ENCODE results near the gene SYCP1.
"Not testable (repeated sequence)": the region's sequence is repeated elsewhere in the genome, so short reads cannot be mapped to it uniquely, and the experiment has no call there.

SYCP1 gene

GRCh38 chr1:114979278-114979891, 124.7 kb downstream of the SYCP1 start:
- DNase-seq (ENCODE audit: low read depth in 2 of 2): peak; percentile 46 to 56

- DNase-seq (ENCODE audit: low read depth in 2 of 2): no peak
These were observed 127.6 kb downstream of the SYCP1 start for GRCh38 chr1:114982251-114982650.

GRCh38 chr1:114986286-114986685, 131.6 kb downstream of the SYCP1 start:
- DNase-seq (ENCODE audit: low read depth in 2 of 2): no peak

GRCh38 chr1:114988095-114988494, 133.4 kb downstream of the SYCP1 start:
- no peak for DNase-seq (ENCODE audit: low read depth in 2 of 2)

- DNase-seq (ENCODE audit: low read depth in 2 of 2): no peak
These were observed 143.0 kb downstream of the SYCP1 start for GRCh38 chr1:114997510-114998289.

- DNase-seq (ENCODE audit: low read depth in 2 of 2): no peak
These were observed 151.5 kb downstream of the SYCP1 start for GRCh38 chr1:115006191-115006590.

- no peak for DNase-seq (ENCODE audit: low read depth in 2 of 2)
These were observed 157.3 kb downstream of the SYCP1 start for GRCh38 chr1:115012006-115012405.

GRCh38 chr1:115012434-115012833, 157.8 kb downstream of the SYCP1 start:
- no peak for DNase-seq (ENCODE audit: low read depth in 2 of 2)

GRCh38 chr1:115013792-115014191, 159.1 kb downstream of the SYCP1 start:
- DNase-seq (ENCODE audit: low read depth in 2 of 2): no peak

- not testable (repeated sequence) for DNase-seq (ENCODE audit: low read depth in 2 of 2)
These were observed 164.9 kb downstream of the SYCP1 start for GRCh38 chr1:115019549-115019948.

- DNase-seq (ENCODE audit: low read depth in 2 of 2): no peak
These were observed 166.5 kb downstream of the SYCP1 start for GRCh38 chr1:115021145-115021544.

GRCh38 chr1:115023593-115023992, 168.9 kb downstream of the SYCP1 start:
- DNase-seq (ENCODE audit: low read depth in 2 of 2): no peak

GRCh38 chr1:115029526-115029925, 174.9 kb downstream of the SYCP1 start, which contains the start of gene TSHB:
Gene TSHB (plus strand): TSS chr1:115029826. CDS start chr1:115033363, 3,537 bp downstream.
- no peak for DNase-seq (ENCODE audit: low read depth in 2 of 2)

GRCh38 chr1:115031595-115031994, 176.9 kb downstream of the SYCP1 start:
- no peak for DNase-seq (ENCODE audit: low read depth in 2 of 2)

GRCh38 chr1:115035652-115036051, 181.0 kb downstream of the SYCP1 start:
- DNase-seq (ENCODE audit: low read depth in 2 of 2): no peak

- DNase-seq (ENCODE audit: low read depth in 2 of 2): no peak
These were observed 182.3 kb downstream of the SYCP1 start for GRCh38 chr1:115036814-115037507.

GRCh38 chr1:115040501-115040900, 185.8 kb downstream of the SYCP1 start:
- no peak for DNase-seq (ENCODE audit: low read depth in 2 of 2)

GRCh38 chr1:115041654-115042053, 187.0 kb downstream of the SYCP1 start:
- DNase-seq (ENCODE audit: low read depth in 2 of 2): no peak

Data from stimulated activated CD4-positive, alpha-beta T cell treated with anti-CD3 and anti-CD28 coated beads, Interleukin-4, amount 100 ng/mL, for 48 hours (primary cell).